ENCODE data around the gene SRL. TPM values are rescaled to one million over a fixed set of nuclear protein-coding genes. Genes with fewer than 3 reads are reported as not detected.
"Not testable (repeated sequence)": the region's sequence is repeated elsewhere in the genome, so short reads cannot be mapped to it uniquely, and the experiment has no call there.

Gene SRL
- total RNA-seq, 1 donor from 2014 or later = 0.16 TPM

DNA sequence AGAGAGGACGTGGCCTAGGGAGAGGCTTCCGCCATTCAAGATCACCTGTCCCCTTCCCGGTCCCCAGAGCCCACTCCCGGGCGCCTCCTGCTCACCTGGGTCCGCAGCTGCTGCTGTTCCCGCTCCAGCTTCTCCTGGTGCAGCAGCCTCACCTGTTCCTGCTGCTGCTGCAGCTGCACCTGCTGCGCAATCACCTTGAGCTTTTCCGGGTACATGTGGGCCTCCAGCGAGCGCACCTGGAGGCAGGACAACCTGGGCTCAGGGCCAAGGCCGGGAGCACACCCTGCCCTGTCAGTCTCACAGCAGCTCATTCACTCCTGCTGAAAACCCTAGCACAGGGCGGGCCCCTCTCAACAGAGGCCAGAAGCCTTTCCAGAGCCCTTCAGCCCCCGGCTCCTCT is 18.5 kb upstream of the SRL start:
- peak; percentile 77 for ATAC-seq

DNA sequence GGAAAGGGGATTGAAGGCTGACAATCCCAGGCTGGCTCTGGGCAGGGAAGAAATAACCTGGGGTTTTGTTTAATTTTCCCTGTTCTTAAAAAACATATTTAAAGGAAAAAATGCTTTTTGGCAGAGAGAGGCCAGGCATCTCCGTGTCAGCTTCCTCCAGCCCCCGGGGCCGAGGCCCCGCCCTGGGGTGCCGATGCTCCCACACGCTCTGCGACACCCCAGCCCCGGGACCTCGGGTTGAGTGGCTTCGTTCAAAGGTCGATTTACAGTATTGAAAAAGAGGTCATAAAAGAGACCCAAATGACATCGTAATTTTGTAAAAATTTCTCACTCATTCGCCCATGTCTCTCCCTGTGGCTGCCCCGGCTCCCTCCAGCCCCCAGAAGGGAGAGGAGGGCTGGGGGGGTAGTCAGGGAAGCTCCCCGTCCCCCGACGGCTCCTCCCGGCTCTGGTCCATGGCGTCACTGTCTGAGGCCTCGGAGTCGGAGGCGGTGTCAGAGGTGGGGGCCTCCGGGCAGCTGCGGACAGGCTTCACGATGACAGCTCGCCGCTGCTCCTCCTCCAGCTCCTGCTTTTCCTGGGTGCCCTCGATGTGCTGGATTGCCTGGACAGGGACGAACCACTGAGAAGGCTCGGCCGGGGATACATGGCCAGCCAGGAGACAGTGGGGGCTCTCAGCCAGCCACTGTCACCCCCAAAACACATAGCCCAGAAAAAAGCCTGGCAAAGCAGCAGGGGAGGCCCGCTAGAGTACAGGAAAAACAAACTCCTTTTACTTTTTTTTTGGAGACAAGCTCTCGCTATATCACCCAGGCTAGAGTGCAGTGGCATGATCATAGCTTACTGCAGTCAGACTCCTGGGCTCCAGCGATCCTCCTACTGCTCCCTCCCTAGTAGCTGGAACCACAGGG is 16.0 kb upstream of the SRL start:
- ATAC-seq = no peak

GRCh38 chr16:4253394-4254150 is 11.7 kb upstream of the SRL start:
- peak; percentile 99 for ATAC-seq

GRCh38 chr16:4253012-4253393 is 11.1 kb upstream of the SRL start:
- ATAC-seq = not testable (repeated sequence)

DNA sequence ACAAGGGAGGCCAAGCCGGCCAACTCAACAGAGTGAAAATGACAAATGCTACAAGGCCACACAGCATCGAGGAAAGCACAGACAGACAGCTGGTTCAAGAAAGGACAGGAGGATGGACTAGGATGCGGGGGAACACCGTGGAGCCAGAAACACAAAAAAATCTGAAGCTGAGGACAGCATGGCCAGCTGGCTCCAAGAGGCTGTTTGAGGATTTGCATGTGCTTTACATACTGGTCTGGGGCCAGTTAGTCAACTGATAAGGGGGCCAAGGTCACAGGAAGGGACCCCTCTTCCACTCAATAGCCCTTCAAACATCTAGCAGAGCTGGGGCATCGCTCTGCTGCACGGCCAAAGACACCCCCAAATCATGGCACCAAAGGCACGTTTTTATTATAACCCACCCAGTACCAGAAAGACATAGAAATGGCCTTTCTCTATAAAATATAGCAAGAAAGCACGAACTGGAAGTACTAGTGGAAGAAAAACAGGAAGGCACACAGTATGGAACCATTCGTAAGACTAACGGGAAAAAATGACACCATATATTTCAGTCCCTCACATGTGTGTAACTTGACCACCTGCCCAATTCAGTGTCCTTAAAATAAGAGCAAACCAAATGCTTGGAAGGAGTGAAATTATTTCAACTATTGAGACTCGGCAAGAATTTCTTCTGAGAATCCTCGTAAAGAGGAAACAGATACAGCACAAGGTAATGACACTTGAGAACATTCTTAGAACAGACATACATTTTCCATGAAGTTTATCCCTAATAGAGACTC is 7.8 kb upstream of the SRL start:
- no peak for ATAC-seq

- no peak for ATAC-seq
These were observed 5.5 kb upstream of the SRL start for GRCh38 chr16:4247460-4247784.

GRCh38 chr16:4246777-4247459 is 5.0 kb upstream of the SRL start:
- ATAC-seq = no peak

DNA sequence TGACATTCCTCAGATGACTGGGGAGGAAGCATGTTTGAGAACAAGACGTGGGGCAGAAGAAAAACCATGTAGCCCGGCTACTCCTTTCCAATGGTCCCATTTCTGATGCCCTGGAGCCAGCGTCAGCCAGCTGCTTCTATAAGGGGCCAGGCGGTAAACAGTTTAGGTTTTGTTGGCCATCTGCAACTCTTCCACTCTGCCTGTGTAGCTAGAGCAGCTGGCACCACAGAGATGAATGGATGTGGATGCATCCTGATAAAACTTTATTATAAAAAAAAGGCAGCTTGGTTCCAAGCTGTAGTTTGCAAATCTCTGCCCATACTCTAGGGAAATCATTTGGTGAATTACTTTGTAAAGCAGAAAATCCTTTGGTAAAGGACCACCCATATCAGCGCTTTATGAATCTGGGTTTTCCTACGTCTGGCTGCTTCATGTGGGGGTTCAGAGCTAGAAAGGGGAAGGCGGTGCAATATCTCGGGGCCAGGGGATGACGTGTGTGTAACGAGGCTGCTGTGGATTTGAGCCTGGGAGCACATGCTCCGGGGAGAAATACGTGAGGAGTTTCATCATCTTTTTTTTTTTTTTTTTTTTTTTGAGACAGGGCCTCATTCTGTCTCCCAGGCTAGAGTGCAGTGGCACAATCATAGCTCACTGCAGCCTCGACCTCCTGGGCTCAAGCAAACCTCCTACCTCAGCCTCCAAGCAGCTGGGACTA is 3.4 kb upstream of the SRL start:
- no peak for ATAC-seq

DNA sequence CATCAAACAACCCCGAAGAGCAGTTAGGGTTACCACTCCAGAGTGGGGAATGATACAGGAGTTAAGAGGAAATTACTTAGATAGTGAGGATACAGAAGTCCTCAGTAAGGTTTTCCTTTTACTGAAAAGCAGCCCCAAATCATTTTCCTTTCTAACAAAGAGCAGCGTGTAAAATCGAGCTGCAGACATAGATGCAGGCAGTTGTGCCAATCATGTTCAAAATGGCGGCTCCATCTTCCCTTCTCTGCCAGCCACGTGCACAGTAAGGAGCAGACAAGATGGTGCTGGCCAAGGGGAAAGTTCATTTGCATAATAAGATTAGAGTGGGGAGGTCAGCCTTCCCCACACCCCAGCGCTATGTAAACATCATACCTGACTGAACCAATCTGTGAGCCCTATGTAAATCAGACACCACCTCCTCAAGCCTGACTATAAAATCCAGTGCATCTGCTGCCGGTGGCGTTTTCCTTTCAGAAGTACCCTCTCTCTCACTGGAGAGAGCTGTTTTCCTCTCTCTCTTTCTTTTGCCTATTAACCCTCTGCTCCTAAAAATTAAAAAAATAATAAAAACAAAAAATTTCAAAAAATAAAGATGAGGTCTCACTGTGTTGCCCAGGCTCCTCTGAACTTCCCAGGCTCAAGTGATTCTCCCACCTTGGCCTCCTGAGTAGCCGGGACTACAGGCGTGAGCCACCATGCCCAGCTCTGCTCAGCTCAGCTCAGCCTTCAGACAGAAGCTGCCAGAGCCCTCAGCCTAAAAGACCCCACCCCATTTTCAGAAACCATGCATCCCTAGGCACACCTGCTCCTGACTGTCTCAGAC is 2.6 kb upstream of the SRL start:
- peak; percentile 62 for ATAC-seq

DNA sequence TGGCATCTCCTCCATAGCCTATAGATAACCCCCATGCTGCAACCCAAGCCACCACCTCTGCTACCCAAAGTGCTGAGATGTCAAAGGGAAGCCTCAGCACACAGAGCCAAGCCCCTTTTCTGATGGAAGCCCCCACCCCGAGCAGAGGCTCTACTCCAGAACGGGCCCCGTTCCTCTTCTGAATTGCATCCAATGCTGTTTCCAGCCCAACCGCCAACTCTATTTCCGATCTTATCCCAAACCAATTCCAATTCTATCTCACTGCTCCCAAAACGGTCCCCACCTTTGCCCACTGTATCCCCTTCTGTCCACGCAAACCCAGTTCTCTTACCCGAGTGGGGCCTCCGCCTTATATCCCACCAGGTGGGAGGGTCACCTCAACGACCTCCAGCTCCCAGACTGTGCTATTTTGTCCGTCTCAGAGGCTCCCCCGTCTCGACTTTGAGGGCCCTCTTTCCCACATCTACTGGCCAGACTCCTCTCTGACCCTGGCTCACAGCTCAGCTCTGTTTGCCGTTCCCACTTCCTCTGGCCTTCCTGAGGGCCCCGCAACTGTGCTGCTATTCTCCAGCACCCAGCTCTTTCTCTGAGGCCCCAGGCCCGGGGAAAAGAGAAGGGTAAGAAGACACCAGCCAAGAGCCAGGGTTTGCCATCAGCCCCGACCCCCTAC is 487 bp downstream of the SRL start:
- ATAC-seq = no peak

GRCh38 chr16:4240624-4241023 is 1.3 kb downstream of the SRL start:
- no peak for ATAC-seq

DNA sequence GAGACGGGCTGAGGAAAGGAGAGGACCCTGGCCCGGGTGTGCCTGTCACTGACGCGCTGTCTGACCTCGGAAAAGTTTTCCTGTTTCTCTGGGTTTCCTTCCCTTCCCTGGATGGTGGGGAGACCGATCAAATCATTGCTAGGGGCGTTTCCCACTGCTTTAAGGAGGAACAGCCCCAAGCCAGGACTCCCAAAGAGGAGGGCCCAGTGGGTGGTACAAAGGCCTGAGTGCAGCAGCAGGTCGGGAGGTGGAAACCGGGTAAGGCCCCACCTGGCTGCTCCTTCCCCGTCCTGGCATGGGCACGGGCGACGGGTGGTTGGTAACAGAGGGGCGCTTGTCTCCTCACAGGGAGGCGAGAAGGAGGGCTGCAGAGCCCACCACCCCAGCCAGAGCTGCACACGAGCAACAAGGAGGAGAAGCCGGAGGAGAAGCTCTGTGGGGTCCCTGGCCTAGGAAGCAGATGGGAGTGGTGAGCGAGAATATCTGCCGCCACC is 2.2 kb downstream of the SRL start:
- ATAC-seq = no peak

DNA sequence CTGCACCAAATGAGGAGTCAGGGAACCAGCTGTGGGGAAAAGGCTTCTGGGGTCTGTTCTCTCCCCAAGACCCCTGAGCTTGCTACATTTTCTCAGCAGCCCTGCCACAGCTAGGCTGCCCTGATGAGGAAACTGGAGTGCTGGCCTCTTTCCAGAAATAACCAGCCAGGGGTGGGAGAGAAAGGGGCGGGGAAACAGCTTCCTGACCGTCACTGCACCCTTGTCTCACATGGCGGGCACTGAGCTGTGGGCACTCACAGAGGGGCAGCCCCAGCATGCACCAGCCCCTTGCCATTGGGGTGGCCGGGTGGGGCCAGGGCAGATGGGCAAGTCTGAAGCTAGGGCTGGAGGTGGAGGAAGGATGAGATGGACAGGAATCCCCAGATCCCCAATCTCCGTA is 2.9 kb downstream of the SRL start:
- no peak for ATAC-seq

GRCh38 chr16:4233431-4233830 is 8.4 kb downstream of the SRL start:
- peak; percentile 17 for ATAC-seq

GRCh38 chr16:4232541-4233386 is 9.1 kb downstream of the SRL start:
- peak; percentile 43 for ATAC-seq

DNA sequence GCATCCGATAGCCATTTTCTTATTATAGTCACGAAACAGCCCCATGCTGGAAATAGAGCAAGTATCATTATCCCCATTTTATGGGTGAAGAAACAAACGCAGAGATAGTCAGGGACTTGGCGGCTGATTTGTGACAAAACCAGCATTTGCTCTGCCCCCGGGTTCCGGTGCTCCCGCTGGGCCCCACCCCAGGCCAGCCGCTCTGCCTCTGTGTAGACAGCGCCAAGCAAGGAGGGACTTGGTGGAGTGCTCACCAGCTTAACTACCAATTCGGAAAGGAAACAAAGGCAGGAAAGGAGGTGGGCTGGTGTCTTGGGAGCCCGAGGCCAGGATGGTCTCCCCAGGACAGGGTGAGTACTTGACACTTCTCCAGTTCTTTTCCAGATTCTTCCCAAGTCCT is 10.0 kb downstream of the SRL start:
- no peak for ATAC-seq

- ATAC-seq = no peak
These were observed 10.5 kb downstream of the SRL start for GRCh38 chr16:4231367-4231766.

DNA sequence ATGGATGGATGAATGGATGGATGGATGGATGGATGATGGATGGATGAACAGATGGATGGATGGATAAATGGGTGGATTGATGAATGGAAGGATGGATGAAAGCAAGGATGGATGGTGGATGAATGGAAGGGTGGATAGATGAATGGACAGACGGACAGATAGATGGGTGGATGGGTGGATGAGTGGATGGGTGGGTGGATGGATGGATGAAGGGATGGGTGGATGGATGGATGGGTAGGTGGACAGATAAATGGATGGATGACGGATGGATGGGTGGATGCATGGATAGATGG is 14.9 kb downstream of the SRL start:
- ATAC-seq = no peak

DNA sequence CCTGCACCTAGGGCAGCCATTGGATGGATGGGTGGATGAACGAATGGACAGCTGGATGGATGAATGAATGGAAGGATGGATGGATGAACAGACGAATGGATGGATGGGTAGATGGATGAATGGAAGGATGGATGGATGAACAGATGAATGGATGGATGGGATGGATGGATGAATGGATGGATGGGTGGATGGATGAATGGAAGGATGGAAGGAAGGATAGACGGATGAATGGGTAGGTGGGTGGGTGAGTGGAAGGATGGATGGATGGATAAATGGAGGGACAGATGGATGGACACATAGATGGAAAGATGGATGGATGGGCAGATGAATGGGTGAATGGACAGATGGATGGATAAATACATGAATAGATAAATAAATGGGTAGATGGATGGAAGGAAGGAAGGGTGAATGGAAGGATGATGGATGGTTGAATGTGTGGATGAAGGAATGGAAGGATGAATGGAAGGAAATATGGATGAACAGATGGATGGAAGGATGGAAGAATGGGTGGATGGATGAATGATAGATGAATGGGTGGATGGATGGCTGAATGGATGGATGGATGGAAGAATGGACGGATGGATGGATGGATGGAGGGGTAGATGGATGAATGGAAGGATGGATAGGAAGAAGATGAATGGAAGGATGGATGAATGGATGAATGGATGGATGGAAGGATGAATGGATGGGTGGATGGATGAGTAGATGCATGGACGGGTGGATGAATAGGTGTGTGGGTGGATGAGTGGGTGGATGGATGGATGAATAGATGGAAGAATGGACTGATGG is 15.4 kb downstream of the SRL start:
- no peak for ATAC-seq

Measured in esophagus mucosa (tissue), 1 donor.